Pancreas (tissue), 10 donors: Measurements from ENCODE around the gene BRD2. TPM values are rescaled to one million over a fixed set of nuclear protein-coding genes. Genes with fewer than 3 reads are reported as not detected.

Experiments
- ATAC-seq, 4 donors: fragments of 200-7000 bp; cut with Tn5 transposase; one replicate each; pipeline versions ENCODE4 v1.8.0 to v1.9.1; 2020; ENCODE audit warnings: mild to moderate bottlenecking in 4 of 4, moderate library complexity in 4 of 4
- DNase-seq, 6 donors: peaks; one replicate each; pipeline ENCODE4 v3.0.0-alpha.2; 2020
- FAIRE-seq: peaks from 2 replicates; lab custom pipeline; 2012; peaks lifted over from hg19 to GRCh38; lab: Jason Lieb, UNC
- H3K27ac ChIP-seq, 4 donors: fragments of 200-600 bp; sonication (generic); 1 replicate in 3 of 4; 2 replicates in 1 of 4; pipeline versions ENCODE4 v1.5.0 to v1.8.0; 2020
- H3K27me3 ChIP-seq, 4 donors: fragments of 200-600 bp; one replicate each; pipeline ENCODE4 v1.8.0; 2021
- H3K36me3 ChIP-seq, 3 donors: fragments of 200-600 bp; sonication (generic) in 1 of 3; one replicate each; pipeline versions ENCODE4 v1.5.0 to v1.8.0; 2020 to 2021
- H3K4me1 ChIP-seq, 3 donors: fragments of 200-600 bp; one replicate each; pipeline ENCODE4 v1.8.0; 2021
- H3K4me3 ChIP-seq, 4 donors: fragments of 200-600 bp; sonication (generic) in 2 of 4; one replicate each; pipeline versions ENCODE4 v1.5.0 to v1.8.0; 2020 to 2021
- H3K9me3 ChIP-seq, 4 donors: fragments of 200-600 bp; one replicate each; pipeline ENCODE4 v1.8.0; 2021
- CTCF ChIP-seq, 4 donors: fragments of 200-600 bp; sonication (generic) in 3 of 4; IDR thresholded peaks; one replicate each; pipeline versions ENCODE4 v1.5.0 to v1.8.0; 2021; ENCODE audit warnings: antibody characterized with exemption in 4 of 4
- WGBS, 2 donors: extraction: QIAGEN DNeasy Blood & Tissue Kit; methylation state at CpG; one replicate each; pipeline ENCODE4 v1.1.7; 2013; 5-methylcytosine and 5-hydroxymethylcytosine counted together
- intact Hi-C, 3 donors: fragments of 100-400 bp; cut with DNase I; formaldehyde crosslinking; loops; one replicate each; pipeline versions ENCODE4 v1.11.1 to v1.14.2; 2022
- polyA plus RNA-seq, 2 donors: library from polyadenylated mRNA; stranded (reverse); fragments of 200-250 nt; gene quantifications; one replicate each; pipeline ENCODE4 v1.2.3, GENCODE V29; 2013
- total RNA-seq, 6 donors: library from RNA; stranded (reverse); fragmentation: NEBNext Ultra II Directional in 4 of 6; extraction: Animal tissue kit (Norgen Biotek cat#: 25700) in 4 of 6; gene quantifications; one replicate each; pipeline versions ENCODE4 v1.2.1 to v1.2.4, GENCODE V29; 2021 to 2023
- donor health status: healthy with polysubstance abuse.
- donor health status: DM: no; HTN: no; CAD: no; lungs with moderate emphysema.
- donor health status: DM: no; HTN: no; CAD: no.
- donor health status: control.
- donor health status: control.
- donor health status: Bipolar disorder and iron deficiency.
- donor health status: DM: yes; HTN: yes; CAD: no.
- donor health status: DM: no; HTN: no; CAD: no.
- donor health status: DM: no; HTN: no; CAD: no.
- donor health status: DM: yes; HTN: yes; CAD: no.

The BRD2 gene
- total and polyA plus RNA-seq, 8 donors, result 50.5 to 128 (median 88.9) TPM

GRCh38 chr6:32967151-32968091 lies 973 bp upstream of the BRD2 start:
- peak in 2 of 4 donors; percentile 16 to 20 for TF ChIP-seq CTCF (IDR thresholded peaks at IDR 0.05)
- DNase-seq (peak in 1 of 6 donors; percentile 48), ATAC-seq (peak in 2 of 4 donors; percentile 3 to 5), FAIRE-seq (no peak)
- Histone ChIP-seq H3K27ac (peak overlapping the region; percentile 97 to 99 (median 99)), H3K4me1 (peaks cover 10 to 32% (median 16%) of the 10 kb centered on the region in 3 donors), H3K36me3 (peaks cover 0 to under 1% (median 0%) of the 10 kb centered on the region in 3 donors), H3K4me3 (peak overlapping the region; percentile 60 to 98 (median 86)), H3K27me3 (no peaks in the 10 kb centered on the region), H3K9me3 (no peaks in the 10 kb centered on the region)
- WGBS, 2 donors, result 1% methylated on average over 16 of the region's 16 CpGs
- intact Hi-C loops, result no loop called here

GRCh38 chr6:32968867-32969684 lies 682 bp downstream of the BRD2 start:
- 0% methylated on average over 33 to 40 of the region's 40 CpGs for WGBS, 2 donors
- FAIRE-seq (no peak), DNase-seq (peak; percentile 71 to 88 (median 74)), ATAC-seq (peak in 3 of 4 donors; percentile 36 to 48 (median 48))
- Histone ChIP-seq H3K36me3 (peaks cover 0 to 7% (median 0%) of the 10 kb centered on the region in 3 donors), H3K27me3 (no peaks in the 10 kb centered on the region), H3K27ac (peak overlapping the region; percentile 97 to 99 (median 99)), H3K4me3 (peak overlapping the region; percentile 60 to 98 (median 86)), H3K9me3 (no peaks in the 10 kb centered on the region), H3K4me1 (peaks cover 10 to 23% (median 16%) of the 10 kb centered on the region in 3 donors)
- no peak for TF ChIP-seq CTCF (IDR thresholded peaks at IDR 0.05)
- intact Hi-C loops, result no loop called here

- Histone ChIP-seq H3K9me3 (no peaks in the 10 kb centered on the region), H3K27me3 (no peaks in the 10 kb centered on the region), H3K27ac (peak overlapping the region; percentile 97 to 99 (median 99)), H3K4me3 (peak overlapping the region; percentile 60 to 98 (median 86)), H3K4me1 (peaks cover 10 to 21% (median 16%) of the 10 kb centered on the region in 3 donors), H3K36me3 (peaks cover 0 to 14% (median 0%) of the 10 kb centered on the region in 3 donors)
- 0 to 1% methylated on average over 18 to 19 of the region's 19 CpGs for WGBS, 2 donors
- ATAC-seq (peak in 3 of 4 donors; percentile 2 to 22 (median 7)), DNase-seq (peak; percentile 70 to 84 (median 79)), FAIRE-seq (no peak)
- no peak for TF ChIP-seq CTCF (IDR thresholded peaks at IDR 0.05)
- intact Hi-C loops, result no loop called here
These were observed 1.5 kb downstream of the BRD2 start for GRCh38 chr6:32969685-32970412.

- ATAC-seq (peak; percentile 33 to 55 (median 48)), DNase-seq (peak; percentile 83 to 92 (median 90)), FAIRE-seq (no peak)
- no peaks in the 10 kb centered on the region for H3K27me3 ChIP-seq
- peaks cover 2 to 20% (median 3%) of the 10 kb centered on the region in 3 donors for H3K36me3 ChIP-seq
- H3K4me3 ChIP-seq, result peak overlapping the region; percentile 60 to 98 (median 86)
- H3K9me3 ChIP-seq, result no peaks in the 10 kb centered on the region
- intact Hi-C loops, result no loop called here
- H3K27ac ChIP-seq, result peak overlapping the region; percentile 97 to 99 (median 99)
- peaks cover 10 to 22% (median 16%) of the 10 kb centered on the region in 3 donors for H3K4me1 ChIP-seq
- TF ChIP-seq CTCF (IDR thresholded peaks at IDR 0.05), result no peak
- WGBS, 2 donors, result 1 to 3% methylated on average over 21 to 43 of the region's 43 CpGs
These were observed 2.2 kb downstream of the BRD2 start for GRCh38 chr6:32970413-32971241.
